ENCODE results near the gene NCKAP5. TPM values are rescaled to one million over a fixed set of nuclear protein-coding genes. Genes with fewer than 3 reads are reported as not detected.

Gene NCKAP5
- total RNA-seq, 1 donor from 2014 or later: 0.87 TPM

GRCh38 chr2:132857319-132857718, 710.9 kb downstream of the NCKAP5 start:
- Mint-ChIP-seq H3K4me1 (ENCODE audit: low read depth) (no peaks in the 10 kb centered on the region), H3K27ac (ENCODE audit: unreplicated experiment) (no peak overlapping the region), H3K36me3 (ENCODE audit: low read depth) (no peaks in the 10 kb centered on the region), H3K4me3 (ENCODE audit: unreplicated experiment) (no peak overlapping the region), H3K9me3 (ENCODE audit: low read depth) (no peaks in the 10 kb centered on the region), H3K27me3 (ENCODE audit: low read depth) (no peaks in the 10 kb centered on the region)
- no peak for TF ChIP-seq CTCF (IDR thresholded peaks at IDR 0.05)
- DNase-seq (ENCODE audit: low spot score): no peak

GRCh38 chr2:132850688-132851087, 717.6 kb downstream of the NCKAP5 start:
- TF ChIP-seq CTCF (IDR thresholded peaks at IDR 0.05): no peak
- Mint-ChIP-seq H3K27me3 (ENCODE audit: low read depth) (no peaks in the 10 kb centered on the region), H3K4me3 (ENCODE audit: unreplicated experiment) (no peak overlapping the region)

GRCh38 chr2:132849118-132849517, 719.1 kb downstream of the NCKAP5 start:
- DNase-seq (ENCODE audit: low spot score): no peak
- H3K27ac Mint-ChIP-seq (ENCODE audit: unreplicated experiment): no peak overlapping the region
- no peaks in the 10 kb centered on the region for H3K4me1 Mint-ChIP-seq (ENCODE audit: low read depth)
- H3K9me3 Mint-ChIP-seq (ENCODE audit: low read depth): no peaks in the 10 kb centered on the region
- TF ChIP-seq CTCF (IDR thresholded peaks at IDR 0.05): no peak
- no peaks in the 10 kb centered on the region for H3K27me3 Mint-ChIP-seq (ENCODE audit: low read depth)
- H3K4me3 Mint-ChIP-seq (ENCODE audit: unreplicated experiment): no peak overlapping the region
- H3K36me3 Mint-ChIP-seq (ENCODE audit: low read depth): no peaks in the 10 kb centered on the region

More at GRCh38 chr2:132850688-132851087, 717.6 kb downstream of the NCKAP5 start:
- Mint-ChIP-seq H3K9me3 (ENCODE audit: low read depth) (no peaks in the 10 kb centered on the region), H3K4me1 (ENCODE audit: low read depth) (no peaks in the 10 kb centered on the region), H3K27ac (ENCODE audit: unreplicated experiment) (no peak overlapping the region), H3K36me3 (ENCODE audit: low read depth) (no peaks in the 10 kb centered on the region)
- no peak for DNase-seq (ENCODE audit: low spot score)

- H3K4me3 Mint-ChIP-seq (ENCODE audit: unreplicated experiment): no peak overlapping the region
- TF ChIP-seq CTCF (IDR thresholded peaks at IDR 0.05): no peak
- no peaks in the 10 kb centered on the region for H3K9me3 Mint-ChIP-seq (ENCODE audit: low read depth)
- H3K4me1 Mint-ChIP-seq (ENCODE audit: low read depth): peaks cover 3% of the 10 kb centered on the region
- DNase-seq (ENCODE audit: low spot score): no peak
- no peaks in the 10 kb centered on the region for H3K36me3 Mint-ChIP-seq (ENCODE audit: low read depth)
- H3K27me3 Mint-ChIP-seq (ENCODE audit: low read depth): no peaks in the 10 kb centered on the region
- H3K27ac Mint-ChIP-seq (ENCODE audit: unreplicated experiment): no peak overlapping the region
These were observed 722.9 kb downstream of the NCKAP5 start for GRCh38 chr2:132845339-132845738.

GRCh38 chr2:132844585-132844984, 723.7 kb downstream of the NCKAP5 start:
- Mint-ChIP-seq H3K4me1 (ENCODE audit: low read depth) (peaks cover 3% of the 10 kb centered on the region), H3K9me3 (ENCODE audit: low read depth) (no peaks in the 10 kb centered on the region), H3K4me3 (ENCODE audit: unreplicated experiment) (no peak overlapping the region), H3K36me3 (ENCODE audit: low read depth) (no peaks in the 10 kb centered on the region), H3K27me3 (ENCODE audit: low read depth) (no peaks in the 10 kb centered on the region), H3K27ac (ENCODE audit: unreplicated experiment) (no peak overlapping the region)
- DNase-seq (ENCODE audit: low spot score): no peak
- no peak for TF ChIP-seq CTCF (IDR thresholded peaks at IDR 0.05)

All from chondrocyte (in vitro differentiated cells).